ENCODE data around the gene MPST. TPM values are rescaled to one million over a fixed set of nuclear protein-coding genes. Genes with fewer than 3 reads are reported as not detected.

Gene MPST
- total RNA-seq, 1 experiment from 2014 or later, result 51.2 TPM

DNA sequence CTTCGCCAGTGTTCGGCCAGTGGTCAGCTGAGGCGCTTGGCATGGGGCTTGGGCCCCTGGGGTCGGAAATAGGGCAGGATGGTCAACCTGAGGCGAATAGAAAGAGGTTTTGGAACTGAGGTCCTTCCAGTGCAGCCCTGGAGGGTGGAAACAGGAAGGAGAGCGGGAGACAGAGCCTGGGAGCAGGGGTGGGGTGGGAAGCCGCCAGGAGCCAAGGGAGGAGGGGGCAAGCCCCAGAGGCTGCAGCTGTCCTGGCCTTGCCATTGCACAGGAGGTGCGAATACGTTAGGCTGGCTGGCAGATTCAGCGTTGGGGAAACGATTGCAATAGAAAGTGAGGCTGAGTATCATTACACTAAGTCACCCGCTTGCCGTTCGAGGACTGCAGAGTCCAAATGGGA is 18.1 kb downstream of the MPST start:
- Mint-ChIP-seq H3K4me3 (ENCODE audit: unreplicated experiment) (no peak overlapping the region), H3K9me3 (ENCODE audit: unreplicated experiment) (no peaks in the 10 kb centered on the region), H3K27me3 (ENCODE audit: insufficient read depth, unreplicated experiment) (no peaks in the 10 kb centered on the region), H3K27ac (ENCODE audit: low read depth, unreplicated experiment) (no peak overlapping the region), H3K4me1 (ENCODE audit: insufficient read depth, unreplicated experiment) (peaks cover 19% of the 10 kb centered on the region), H3K36me3 (ENCODE audit: insufficient read depth, unreplicated experiment) (no peaks in the 10 kb centered on the region)
- CTCF ChIA-PET, result interaction anchor here (0.8 to 2.4 kb wide), 2 partner anchors 17 to 180 kb away, joined by 6 to 9 read pairs; no protein-coding TSS in a partner anchor
- POLR2A ChIA-PET, result interaction anchor here (0.6 kb wide), 1 partner anchor 43 kb away, joined by 3 read pairs; no protein-coding TSS in a partner anchor
- no TSS peak for BruUV-seq (replicated peaks)
- TF ChIP-seq, protein P1, sequence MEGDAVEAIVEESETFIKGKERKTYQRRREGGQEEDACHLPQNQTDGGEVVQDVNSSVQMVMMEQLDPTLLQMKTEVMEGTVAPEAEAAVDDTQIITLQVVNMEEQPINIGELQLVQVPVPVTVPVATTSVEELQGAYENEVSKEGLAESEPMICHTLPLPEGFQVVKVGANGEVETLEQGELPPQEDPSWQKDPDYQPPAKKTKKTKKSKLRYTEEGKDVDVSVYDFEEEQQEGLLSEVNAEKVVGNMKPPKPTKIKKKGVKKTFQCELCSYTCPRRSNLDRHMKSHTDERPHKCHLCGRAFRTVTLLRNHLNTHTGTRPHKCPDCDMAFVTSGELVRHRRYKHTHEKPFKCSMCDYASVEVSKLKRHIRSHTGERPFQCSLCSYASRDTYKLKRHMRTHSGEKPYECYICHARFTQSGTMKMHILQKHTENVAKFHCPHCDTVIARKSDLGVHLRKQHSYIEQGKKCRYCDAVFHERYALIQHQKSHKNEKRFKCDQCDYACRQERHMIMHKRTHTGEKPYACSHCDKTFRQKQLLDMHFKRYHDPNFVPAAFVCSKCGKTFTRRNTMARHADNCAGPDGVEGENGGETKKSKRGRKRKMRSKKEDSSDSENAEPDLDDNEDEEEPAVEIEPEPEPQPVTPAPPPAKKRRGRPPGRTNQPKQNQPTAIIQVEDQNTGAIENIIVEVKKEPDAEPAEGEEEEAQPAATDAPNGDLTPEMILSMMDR (IDR thresholded peaks at IDR 0.05; ENCODE audit: unreplicated experiment), result no peak
- intact Hi-C loops (cut with micrococcal nuclease), result no loop called here
- no peak for DNase-seq (ENCODE audit: unreplicated experiment)

DNA sequence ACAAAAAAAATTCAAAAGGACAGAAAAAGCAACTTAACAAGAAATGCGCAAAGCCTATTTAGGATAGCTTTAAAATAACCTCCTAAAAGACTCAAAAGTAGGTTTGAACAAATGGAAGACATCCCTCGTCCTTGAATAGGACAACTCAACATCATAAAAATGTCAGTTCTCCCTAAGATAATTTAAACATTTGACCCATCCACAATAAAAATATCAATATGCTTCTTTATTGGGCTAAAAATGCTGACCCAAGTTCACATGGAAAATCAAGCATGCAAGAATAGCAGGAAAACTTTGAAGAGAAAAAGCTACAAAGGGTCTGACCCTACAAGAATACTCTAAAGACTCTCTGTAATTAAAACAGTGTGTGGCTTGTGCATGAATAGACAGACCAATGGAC is 19.9 kb downstream of the MPST start:
- TF ChIP-seq, protein P1 (IDR thresholded peaks at IDR 0.05; ENCODE audit: unreplicated experiment), result no peak
- intact Hi-C loops (cut with micrococcal nuclease), result no loop called here
- no peaks in the 10 kb centered on the region for H3K9me3 Mint-ChIP-seq (ENCODE audit: unreplicated experiment)
- no peak overlapping the region for H3K27ac Mint-ChIP-seq (ENCODE audit: low read depth, unreplicated experiment)
- H3K4me3 Mint-ChIP-seq (ENCODE audit: unreplicated experiment), result no peak overlapping the region
- no peak for DNase-seq (ENCODE audit: unreplicated experiment)
- no peaks in the 10 kb centered on the region for H3K27me3 Mint-ChIP-seq (ENCODE audit: insufficient read depth, unreplicated experiment)
- peaks cover 7% of the 10 kb centered on the region for H3K4me1 Mint-ChIP-seq (ENCODE audit: insufficient read depth, unreplicated experiment)
- no peaks in the 10 kb centered on the region for H3K36me3 Mint-ChIP-seq (ENCODE audit: insufficient read depth, unreplicated experiment)
- POLR2A ChIA-PET, result interaction anchor here (0.6 kb wide), 1 partner anchor 60 kb away, joined by 3 read pairs; no protein-coding TSS in a partner anchor
- BruUV-seq (replicated peaks), result no TSS peak
- CTCF ChIA-PET, result interaction anchor here (0.7 to 1.0 kb wide), 2 partner anchors 183 to 488 kb away, joined by 3 read pairs; no protein-coding TSS in a partner anchor

DNA sequence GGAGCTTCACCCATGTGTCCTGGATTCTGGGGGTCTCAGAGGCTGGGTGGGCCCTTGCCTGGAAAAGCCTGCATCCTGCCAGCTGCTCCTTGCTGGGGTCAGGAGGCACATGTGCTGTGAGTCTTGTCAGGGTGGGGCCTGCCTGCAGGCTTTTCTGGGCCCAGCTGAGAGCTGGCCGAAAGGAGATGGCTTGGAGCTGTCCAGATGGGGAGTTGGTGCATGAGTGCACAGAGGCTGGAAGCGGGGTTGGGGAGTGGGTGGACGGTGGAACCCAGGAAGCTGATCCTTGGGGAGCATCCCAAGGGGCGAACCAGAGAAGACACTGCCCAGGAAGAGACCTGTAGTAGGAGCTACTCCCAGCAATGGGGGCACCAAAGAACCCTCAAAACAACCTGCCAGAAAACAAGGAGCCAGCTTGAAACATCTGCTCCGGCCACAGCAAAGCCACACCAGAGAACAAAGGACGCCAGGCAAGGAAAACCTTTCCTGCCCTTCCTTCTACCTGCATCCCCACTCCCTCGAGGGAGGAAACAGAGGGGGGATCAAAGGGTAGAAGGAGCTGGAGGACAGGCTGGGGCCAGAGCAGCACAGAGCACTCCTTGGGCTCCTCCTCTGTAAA is 23.8 kb downstream of the MPST start:
- Mint-ChIP-seq H3K27me3 (ENCODE audit: insufficient read depth, unreplicated experiment) (no peaks in the 10 kb centered on the region), H3K27ac (ENCODE audit: low read depth, unreplicated experiment) (no peak overlapping the region), H3K4me1 (ENCODE audit: insufficient read depth, unreplicated experiment) (peaks cover 7% of the 10 kb centered on the region), H3K36me3 (ENCODE audit: insufficient read depth, unreplicated experiment) (no peaks in the 10 kb centered on the region), H3K9me3 (ENCODE audit: unreplicated experiment) (no peaks in the 10 kb centered on the region), H3K4me3 (ENCODE audit: unreplicated experiment) (no peak overlapping the region)
- intact Hi-C loops (cut with micrococcal nuclease), result loop anchor here (5.0 kb wide), 1 partner anchor 501 kb away; no protein-coding TSS in a partner anchor
- TF ChIP-seq, protein P1 (IDR thresholded peaks at IDR 0.05; ENCODE audit: unreplicated experiment), result no peak
- ChIA-PET POLR2A (interaction anchor here (0.6 to 3.2 kb wide), 3 partner anchors 11 to 152 kb away, joined by 3 to 18 read pairs (median 8); partner anchors contain the start of genes MPST and TST), CTCF (interaction anchor here (0.5 to 3.3 kb wide), 30 partner anchors 8 to 425 kb away, joined by 3 to 24 read pairs (median 4); partner anchors contain the start of gene IFT27)
- DNase-seq (ENCODE audit: unreplicated experiment), result no peak
- BruUV-seq (replicated peaks), result no TSS peak

DNA sequence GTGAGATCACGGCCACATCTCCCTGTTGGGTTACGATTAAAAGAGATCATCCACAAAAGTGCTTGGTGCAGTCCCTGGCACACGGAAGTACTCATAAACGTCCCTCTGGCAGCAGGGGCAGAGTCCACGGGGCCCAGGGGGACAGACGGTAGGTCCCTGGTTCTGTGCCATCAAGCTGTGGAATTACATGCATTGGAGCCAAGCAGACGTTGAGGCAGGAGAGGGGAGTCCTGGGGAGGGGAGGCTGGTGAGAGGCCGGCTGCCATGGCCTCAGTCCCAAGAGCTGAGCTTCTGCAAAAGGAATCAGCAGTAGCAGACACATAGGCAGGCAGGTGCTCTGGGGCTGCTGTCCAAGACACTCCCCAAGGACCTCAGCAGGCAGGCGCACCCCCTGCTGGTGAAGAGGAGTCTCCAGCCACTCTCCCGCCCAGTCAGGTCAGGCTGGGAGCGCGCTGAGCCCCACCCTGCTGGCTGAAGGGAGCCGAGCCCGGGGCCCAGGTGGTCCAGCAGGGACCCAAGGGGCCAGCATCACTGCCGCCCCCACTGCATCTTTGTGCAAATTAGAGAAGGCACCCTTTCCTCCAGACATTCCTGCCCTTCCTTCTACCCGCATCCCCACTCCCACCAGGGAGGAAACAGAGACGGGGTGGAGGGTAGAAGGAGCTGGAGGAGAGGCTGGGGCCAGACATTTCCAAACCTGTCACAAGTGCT is 24.4 kb downstream of the MPST start:
- no TSS peak for BruUV-seq (replicated peaks)
- POLR2A ChIA-PET, result interaction anchor here (0.6 to 3.2 kb wide), 3 partner anchors 12 to 151 kb away, joined by 3 to 18 read pairs (median 8); partner anchors contain the start of genes MPST and TST
- DNase-seq (ENCODE audit: unreplicated experiment), result peak; percentile 79
- Mint-ChIP-seq H3K4me1 (ENCODE audit: insufficient read depth, unreplicated experiment) (peaks cover 7% of the 10 kb centered on the region), H3K4me3 (ENCODE audit: unreplicated experiment) (no peak overlapping the region), H3K36me3 (ENCODE audit: insufficient read depth, unreplicated experiment) (no peaks in the 10 kb centered on the region), H3K27me3 (ENCODE audit: insufficient read depth, unreplicated experiment) (no peaks in the 10 kb centered on the region), H3K27ac (ENCODE audit: low read depth, unreplicated experiment) (no peak overlapping the region), H3K9me3 (ENCODE audit: unreplicated experiment) (no peaks in the 10 kb centered on the region)
- CTCF ChIA-PET, result interaction anchor here (0.5 to 3.3 kb wide), 39 partner anchors 9 to 497 kb away, joined by 3 to 24 read pairs (median 4); partner anchors contain the start of gene IFT27
- TF ChIP-seq, protein P1 (IDR thresholded peaks at IDR 0.05; ENCODE audit: unreplicated experiment), result peak; percentile 75
- intact Hi-C loops (cut with micrococcal nuclease), result loop anchor here (1.0 to 5.0 kb wide), 6 partner anchors 58 to 502 kb away; no protein-coding TSS in a partner anchor

Data from MCF 10A (cell line).